Mesothelial cell of epicardium (in vitro differentiated cells): ENCODE data around the gene PRTN3. TPM values are rescaled to one million over a fixed set of nuclear protein-coding genes. Genes with fewer than 3 reads are reported as not detected.

Source experiments
- DNase-seq, 2 experiments: peaks; one replicate each; pipeline ENCODE4 v3.0.0; 2021; ENCODE audit warnings: low spot score in 2 of 2; ENCODE audit not compliant: unreplicated experiment in 2 of 2
- H3K27ac Mint-ChIP-seq: 2 replicates; pipeline ENCODE4 v1.8.0; 2021; ENCODE audit warnings: mixed read lengths
- H3K27me3 Mint-ChIP-seq: 2 replicates; pipeline ENCODE4 v1.8.0; 2021; ENCODE audit warnings: low read depth, mixed read lengths
- H3K36me3 Mint-ChIP-seq: 2 replicates; pipeline ENCODE4 v1.8.0; 2021; ENCODE audit warnings: mixed read lengths
- H3K4me1 Mint-ChIP-seq: 2 replicates; pipeline ENCODE4 v1.8.0; 2021; ENCODE audit warnings: mixed read lengths
- H3K4me3 Mint-ChIP-seq: 2 replicates; pipeline ENCODE4 v1.8.0; 2021; ENCODE audit warnings: mild to moderate bottlenecking, moderate library complexity, mixed read lengths
- H3K9me3 Mint-ChIP-seq: 2 replicates; pipeline ENCODE4 v1.8.0; 2021; ENCODE audit warnings: mixed read lengths
- total RNA-seq: library from RNA; stranded (reverse); gene quantifications from 3 replicates; pipeline ENCODE4 v1.2.1, GENCODE V29; 2021
- TF ChIP-seq, protein P1 (sequence below): fragments of 200-600 bp; sonication (generic); IDR thresholded peaks from one replicate; pipeline ENCODE4 v1.5.0; 2021; ENCODE audit warnings: antibody characterized with exemption; ENCODE audit not compliant: unreplicated experiment

Gene PRTN3
- total RNA-seq, 1 donor from 2014 or later, result not detected

DNA sequence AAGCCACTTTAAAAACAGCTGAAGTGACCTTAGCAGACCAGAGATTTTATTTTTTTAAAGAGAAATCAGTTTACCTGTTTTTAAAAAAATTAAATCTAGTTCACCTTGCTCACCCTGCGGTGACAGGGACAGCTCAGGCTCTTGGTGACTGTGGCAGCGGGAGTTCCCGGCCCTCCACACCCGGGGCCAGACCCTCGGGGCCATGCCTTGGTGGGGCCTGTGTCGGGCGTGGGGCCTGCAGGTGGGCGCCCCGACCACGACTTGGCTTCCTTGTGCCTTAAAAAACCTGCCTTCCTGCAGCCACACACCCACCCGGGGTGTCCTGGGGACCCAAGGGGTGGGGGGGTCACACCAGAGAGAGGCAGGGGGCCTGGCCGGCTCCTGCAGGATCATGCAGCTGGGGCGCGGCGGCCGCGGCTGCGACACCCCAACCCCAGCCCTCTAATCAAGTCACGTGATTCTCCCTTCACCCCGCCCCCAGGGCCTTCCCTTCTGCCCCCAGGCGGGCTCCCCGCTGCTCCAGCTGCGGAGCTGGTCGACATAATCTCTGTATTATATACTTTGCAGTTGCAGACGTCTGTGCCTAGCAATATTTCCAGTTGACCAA lies 29.8 kb upstream of the PRTN3 start:
- H3K27ac Mint-ChIP-seq, result peak overlapping the region; percentile 56
- no peaks in the 10 kb centered on the region for H3K9me3 Mint-ChIP-seq
- TF ChIP-seq, protein P1, sequence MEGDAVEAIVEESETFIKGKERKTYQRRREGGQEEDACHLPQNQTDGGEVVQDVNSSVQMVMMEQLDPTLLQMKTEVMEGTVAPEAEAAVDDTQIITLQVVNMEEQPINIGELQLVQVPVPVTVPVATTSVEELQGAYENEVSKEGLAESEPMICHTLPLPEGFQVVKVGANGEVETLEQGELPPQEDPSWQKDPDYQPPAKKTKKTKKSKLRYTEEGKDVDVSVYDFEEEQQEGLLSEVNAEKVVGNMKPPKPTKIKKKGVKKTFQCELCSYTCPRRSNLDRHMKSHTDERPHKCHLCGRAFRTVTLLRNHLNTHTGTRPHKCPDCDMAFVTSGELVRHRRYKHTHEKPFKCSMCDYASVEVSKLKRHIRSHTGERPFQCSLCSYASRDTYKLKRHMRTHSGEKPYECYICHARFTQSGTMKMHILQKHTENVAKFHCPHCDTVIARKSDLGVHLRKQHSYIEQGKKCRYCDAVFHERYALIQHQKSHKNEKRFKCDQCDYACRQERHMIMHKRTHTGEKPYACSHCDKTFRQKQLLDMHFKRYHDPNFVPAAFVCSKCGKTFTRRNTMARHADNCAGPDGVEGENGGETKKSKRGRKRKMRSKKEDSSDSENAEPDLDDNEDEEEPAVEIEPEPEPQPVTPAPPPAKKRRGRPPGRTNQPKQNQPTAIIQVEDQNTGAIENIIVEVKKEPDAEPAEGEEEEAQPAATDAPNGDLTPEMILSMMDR, result no peak
- no peaks in the 10 kb centered on the region for H3K27me3 Mint-ChIP-seq
- peaks cover 24% of the 10 kb centered on the region for H3K36me3 Mint-ChIP-seq
- no peak overlapping the region for H3K4me3 Mint-ChIP-seq
- peaks cover 8% of the 10 kb centered on the region for H3K4me1 Mint-ChIP-seq
- DNase-seq, result no peak

DNA sequence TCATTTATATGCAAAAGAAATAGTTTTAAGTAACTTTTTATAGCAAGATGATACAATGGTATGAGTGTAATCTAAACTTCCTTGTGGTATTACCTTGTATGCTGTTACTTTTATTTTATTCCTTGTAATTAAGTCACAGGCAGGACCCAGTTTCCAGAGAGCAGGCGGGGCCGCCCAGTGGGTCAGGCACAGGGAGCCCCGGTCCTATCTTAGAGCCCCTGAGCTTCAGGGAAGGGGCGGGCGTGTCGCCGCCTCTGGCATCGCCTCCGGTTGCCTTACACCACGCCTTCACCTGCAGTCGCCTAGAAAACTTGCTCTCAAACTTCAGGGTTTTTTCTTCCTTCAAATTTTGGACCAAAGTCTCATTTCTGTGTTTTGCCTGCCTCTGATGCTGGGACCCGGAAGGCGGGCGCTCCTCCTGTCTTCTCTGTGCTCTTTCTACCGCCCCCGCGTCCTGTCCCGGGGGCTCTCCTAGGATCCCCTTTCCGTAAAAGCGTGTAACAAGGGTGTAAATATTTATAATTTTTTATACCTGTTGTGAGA lies 29.2 kb upstream of the PRTN3 start:
- Mint-ChIP-seq H3K4me1 (peaks cover 8% of the 10 kb centered on the region), H3K36me3 (peaks cover 29% of the 10 kb centered on the region), H3K4me3 (no peak overlapping the region), H3K27ac (peak overlapping the region; percentile 59), H3K27me3 (no peaks in the 10 kb centered on the region), H3K9me3 (no peaks in the 10 kb centered on the region)
- TF ChIP-seq, protein P1, result no peak
- no peak for DNase-seq

DNA sequence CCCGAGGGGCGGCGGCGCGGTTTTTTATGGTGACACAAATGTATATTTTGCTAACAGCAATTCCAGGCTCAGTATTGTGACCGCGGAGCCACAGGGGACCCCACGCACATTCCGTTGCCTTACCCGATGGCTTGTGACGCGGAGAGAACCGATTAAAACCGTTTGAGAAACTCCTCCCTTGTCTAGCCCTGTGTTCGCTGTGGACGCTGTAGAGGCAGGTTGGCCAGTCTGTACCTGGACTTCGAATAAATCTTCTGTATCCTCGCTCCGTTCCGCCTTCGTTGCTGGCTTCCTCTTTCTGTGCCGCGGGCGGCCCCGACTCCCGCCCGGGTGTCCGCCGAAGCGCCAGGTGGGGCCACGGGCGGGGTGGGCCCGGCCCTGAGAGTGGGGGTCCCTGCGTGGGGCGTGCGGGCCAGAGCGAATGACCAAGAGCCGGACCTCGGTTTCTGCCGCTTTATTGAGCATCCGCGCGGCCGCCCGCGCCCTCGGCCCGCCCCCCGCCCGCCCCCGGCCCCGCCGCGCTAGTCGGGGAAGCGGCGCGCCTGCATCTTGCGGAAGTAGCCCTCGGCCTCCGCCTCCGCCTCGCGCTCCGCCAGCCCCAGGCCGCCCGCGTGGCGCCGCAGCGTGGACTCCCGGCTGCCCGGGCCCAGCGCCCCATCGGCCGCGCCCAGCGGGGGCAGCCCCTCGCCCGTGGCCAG lies 28.6 kb upstream of the PRTN3 start:
- no peak for DNase-seq
- Mint-ChIP-seq H3K36me3 (peaks cover 30% of the 10 kb centered on the region), H3K27me3 (no peaks in the 10 kb centered on the region)

DNA sequence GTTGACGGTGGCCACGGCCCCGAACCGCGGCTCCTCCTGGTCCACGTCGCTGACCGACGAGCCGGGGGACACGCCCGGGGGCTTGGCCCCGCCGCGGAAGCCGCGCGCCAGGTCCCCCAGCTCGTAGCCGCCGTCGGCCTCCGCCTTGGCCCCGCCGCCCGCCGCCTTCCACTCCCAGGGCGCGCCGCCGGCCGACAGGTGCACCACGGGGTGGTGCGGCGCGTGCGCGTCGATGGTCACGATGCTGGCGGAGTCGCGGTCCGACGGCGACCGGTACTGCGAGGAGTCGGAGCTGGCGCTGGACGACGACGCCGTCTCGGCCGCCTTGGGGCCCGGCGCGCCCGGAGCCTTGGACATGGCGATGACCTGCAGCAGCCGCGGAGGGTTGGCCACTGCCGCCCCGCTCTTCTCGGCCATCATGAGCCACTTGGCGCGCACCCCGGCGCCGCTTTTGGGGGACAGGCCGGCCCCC lies 28.0 kb upstream of the PRTN3 start:
- no peak for DNase-seq
- TF ChIP-seq, protein P1, result no peak
- Mint-ChIP-seq H3K4me3 (no peak overlapping the region), H3K27me3 (no peaks in the 10 kb centered on the region), H3K4me1 (no peaks in the 10 kb centered on the region), H3K9me3 (no peaks in the 10 kb centered on the region), H3K27ac (no peak overlapping the region), H3K36me3 (peaks cover 24% of the 10 kb centered on the region)

More for the DNA sequence above, 28.6 kb upstream of the PRTN3 start:
- Mint-ChIP-seq H3K9me3 (no peaks in the 10 kb centered on the region), H3K4me3 (no peak overlapping the region), H3K4me1 (peaks cover 6% of the 10 kb centered on the region), H3K27ac (no peak overlapping the region)
- TF ChIP-seq, protein P1, result no peak

DNA sequence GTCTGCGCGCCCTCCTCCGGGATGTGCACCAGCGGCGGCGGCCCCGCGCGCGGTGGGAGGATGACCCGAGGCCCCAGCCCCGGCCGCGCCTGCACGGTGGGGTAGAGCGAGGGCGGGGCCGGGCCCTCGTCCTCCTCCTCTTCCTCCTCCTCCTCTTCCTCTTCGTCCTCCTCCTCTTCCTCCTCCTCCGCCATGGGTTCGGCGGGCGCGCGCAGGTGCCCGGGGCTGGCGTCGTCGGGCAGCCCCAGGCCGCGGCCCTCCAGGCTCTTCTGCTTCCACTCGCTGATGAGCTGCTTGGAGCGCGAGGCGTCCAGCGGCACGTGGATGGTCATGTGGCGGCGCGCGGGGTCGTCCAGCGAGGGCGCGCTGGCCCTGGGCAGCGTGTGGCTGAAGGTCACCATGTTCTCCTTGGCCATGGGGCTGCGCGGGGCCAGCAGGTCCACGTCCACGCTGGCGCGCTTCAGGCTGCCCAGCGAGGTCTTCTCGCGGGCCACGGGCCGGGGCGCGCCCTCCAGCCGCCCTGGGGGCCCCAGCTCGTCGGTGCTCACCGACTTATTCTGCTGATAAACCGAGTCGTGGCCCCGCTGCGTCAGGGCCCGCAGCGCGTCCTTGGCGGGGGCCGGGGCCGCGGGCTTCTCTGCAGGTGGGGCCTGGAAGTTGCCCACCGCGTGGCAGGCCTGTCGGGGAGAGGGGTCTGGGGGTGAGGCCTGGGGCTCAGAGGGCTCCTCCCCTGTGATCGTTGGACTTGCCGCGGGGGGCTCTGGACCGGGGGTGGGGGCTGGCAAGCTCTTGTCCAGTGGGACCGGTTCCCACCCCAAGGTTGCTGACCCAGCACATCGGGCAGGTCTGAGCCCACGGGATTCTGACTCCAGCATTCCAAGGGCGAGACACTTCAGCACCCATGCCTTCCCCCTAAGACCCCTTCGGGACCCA lies 27.3 kb upstream of the PRTN3 start:
- no peaks in the 10 kb centered on the region for H3K4me1 Mint-ChIP-seq
- peaks cover 21% of the 10 kb centered on the region for H3K36me3 Mint-ChIP-seq
- no peaks in the 10 kb centered on the region for H3K27me3 Mint-ChIP-seq
- DNase-seq, result no peak
- H3K9me3 Mint-ChIP-seq, result no peaks in the 10 kb centered on the region
- TF ChIP-seq, protein P1, result no peak
- H3K4me3 Mint-ChIP-seq, result no peak overlapping the region
- H3K27ac Mint-ChIP-seq, result no peak overlapping the region
